Activated CD4-positive, alpha-beta T cell treated with anti-CD3 and anti-CD28 coated beads, Interleukin-2, amount 50 U/mL, for 16 hours (primary cell): ENCODE data around the gene PKD2L1.
"Not testable (repeated sequence)": the region's sequence is repeated elsewhere in the genome, so short reads cannot be mapped to it uniquely, and the experiment has no call there.

ENCODE experiments used
- DNase-seq: peaks from one replicate; pipeline ENCODE4 v3.0.0-alpha.2; 2020

The PKD2L1 gene

GRCh38 chr10:100330079-100330478, at the start of gene PKD2L1:
PKD2L1 (minus strand) TSS chr10:100330228; CDS start chr10:100330103, 125 bp downstream.
- DNase-seq: no peak

- DNase-seq: no peak
Observed at GRCh38 chr10:100377830-100378229, 47.8 kb upstream of the PKD2L1 start.

- DNase-seq: not testable (repeated sequence)
Observed at GRCh38 chr10:100376656-100377055, 46.6 kb upstream of the PKD2L1 start.

GRCh38 chr10:100374677-100375353, 44.8 kb upstream of the PKD2L1 start:
- DNase-seq: not testable (repeated sequence)

- DNase-seq: no peak
Observed at GRCh38 chr10:100374200-100374655, 44.2 kb upstream of the PKD2L1 start.

- DNase-seq: peak; percentile 97
Observed at GRCh38 chr10:100373298-100374199, 43.5 kb upstream of the PKD2L1 start.

- no peak for DNase-seq
Observed at GRCh38 chr10:100372415-100373297, 42.6 kb upstream of the PKD2L1 start.

- no peak for DNase-seq
Observed at GRCh38 chr10:100371482-100372027, 41.5 kb upstream of the PKD2L1 start.

- peak; percentile 71 for DNase-seq
Observed at GRCh38 chr10:100370714-100371481, 40.9 kb upstream of the PKD2L1 start.

GRCh38 chr10:100368721-100369120, 38.7 kb upstream of the PKD2L1 start:
- no peak for DNase-seq

- DNase-seq: no peak
Observed at GRCh38 chr10:100364735-100365391, 34.8 kb upstream of the PKD2L1 start.

GRCh38 chr10:100364175-100364574, 34.1 kb upstream of the PKD2L1 start:
- DNase-seq: no peak

- DNase-seq: no peak
Observed at GRCh38 chr10:100362570-100363496, 32.8 kb upstream of the PKD2L1 start.

- DNase-seq: no peak
Observed at GRCh38 chr10:100360234-100360633, 30.2 kb upstream of the PKD2L1 start.

- DNase-seq: no peak
Observed at GRCh38 chr10:100359529-100360150, 29.6 kb upstream of the PKD2L1 start.

GRCh38 chr10:100359030-100359432, 29.0 kb upstream of the PKD2L1 start:
- DNase-seq: no peak

GRCh38 chr10:100357059-100357858, 27.2 kb upstream of the PKD2L1 start:
- no peak for DNase-seq
